HCT116 (cell line): ENCODE measurements around the gene CIZ1. TPM values are rescaled to one million over a fixed set of nuclear protein-coding genes. Genes with fewer than 3 reads are reported as not detected.
"Not testable (repeated sequence)": the region's sequence is repeated elsewhere in the genome, so short reads cannot be mapped to it uniquely, and the experiment has no call there.

Experiments used
- ATAC-seq: fragments of 200-7000 bp; cut with Tn5 transposase; 2 replicates; pipeline ENCODE4 v1.9.1; 2020; ENCODE audit warnings: mild to moderate bottlenecking, moderate library complexity
- BruUV-seq: library from RNA; stranded (reverse); fragments of 400-500 nt; replicated peaks from 2 replicates; lab custom pipeline; 2021; lab: Mats Ljungman, UMichigan
- CTCF ChIA-PET: fragments of 300-600 bp; sonication (Branson Sonifier 250); formaldehyde crosslinking; loops from one replicate; lab custom pipeline; 2021; ENCODE audit warnings: antibody characterized with exemption; lab: Charles Lee
- POLR2A ChIA-PET: fragments of 300-600, 350-600 bp; sonication (Branson Sonifier 250); formaldehyde crosslinking; loops from one replicate; lab custom pipeline; 2021; ENCODE audit warnings: antibody characterized with exemption; lab: Charles Lee
- RAD21 ChIA-PET, 2 experiments: fragments of 300-600 bp; sonication (Branson Sonifier 250); formaldehyde crosslinking; loops; one replicate each; lab custom pipeline; 2023; ENCODE audit warnings: low total read pairs in 2 of 2; ENCODE audit not compliant: uncharacterized antibody in 2 of 2, unreplicated experiment in 2 of 2, low non-redundant PET in 1 of 2; lab: Charles Lee
- DNase-seq: peaks from one replicate; pipeline ENCODE4 v3.0.0-alpha.2; 2010; ENCODE audit warnings: low read depth, low spot score
- H2AFZ ChIP-seq: fragments of 200-600 bp; shearing (Covaris generic), sonication (generic); 2 replicates; pipeline ENCODE4 v1.6.1; 2017; ENCODE audit warnings: low read depth, mixed run types, mixed read lengths, antibody characterized with exemption, low read length; ENCODE audit not compliant: poor library complexity, severe bottlenecking
- H3K27ac ChIP-seq: 2 replicates; pipeline ENCODE4 v1.5.1; 2012; ENCODE audit warnings: low read depth, low read length
- H3K27me3 ChIP-seq: fragments of 200-600 bp; sonication (generic); 2 replicates; pipeline ENCODE4 v1.6.1; 2016; ENCODE audit warnings: mixed run types, low read length, mixed read lengths; ENCODE audit not compliant: insufficient read depth
- H3K36me3 ChIP-seq, 2 experiments: fragments of 200-500 bp in 1 of 2; fragments of 200-600 bp in 1 of 2; sonication (Bioruptor generic) in 1 of 2; sonication (generic) in 1 of 2; 2 replicates each; pipeline versions ENCODE4 v1.5.1 to v1.6.1; 2014 to 2016; ENCODE audit warnings: low read length in 2 of 2, inconsistent platforms in 1 of 2, mixed read lengths in 1 of 2, mixed run types in 1 of 2; ENCODE audit not compliant: insufficient read depth in 2 of 2, control insufficient read depth in 1 of 2
- H3K4me1 ChIP-seq, 2 experiments: fragments of 200-600 bp in 1 of 2; sonication (generic) in 1 of 2; 2 replicates each; pipeline versions ENCODE4 v1.5.1 to v1.6.1; 2012 to 2017; ENCODE audit warnings: low read length in 2 of 2, inconsistent platforms in 1 of 2, mild to moderate bottlenecking in 1 of 2, mixed read lengths in 1 of 2, mixed run types in 1 of 2, moderate library complexity in 1 of 2; ENCODE audit not compliant: insufficient read depth in 2 of 2, control insufficient read depth in 1 of 2
- H3K4me2 ChIP-seq: fragments of 200-600 bp; sonication (generic); 2 replicates; pipeline ENCODE4 v1.6.1; 2017; ENCODE audit warnings: mixed run types, low read length, mixed read lengths
- H3K4me3 ChIP-seq, 2 experiments: fragments of 200-600 bp in 1 of 2; sonication (generic) in 1 of 2; replicated peaks in 1 of 2; 2 replicates each; pipeline ENCODE4 v1.5.1; 2011 to 2016; ENCODE audit warnings: low read length in 2 of 2, control low read depth in 1 of 2, low read depth in 1 of 2, mild to moderate bottlenecking in 1 of 2, mixed read lengths in 1 of 2, mixed run types in 1 of 2
- H3K79me2 ChIP-seq: fragments of 200-600 bp; sonication (generic); 2 replicates; pipeline ENCODE4 v1.6.1; 2017; ENCODE audit warnings: mild to moderate bottlenecking, mixed run types, low read length, moderate library complexity, mixed read lengths; ENCODE audit not compliant: insufficient read depth
- H3K9ac ChIP-seq: fragments of 200-600 bp; sonication (generic); 2 replicates; pipeline ENCODE4 v1.6.1; 2016; ENCODE audit warnings: low read length, mixed read lengths
- H3K9me2 ChIP-seq: fragments of 200-600 bp; sonication (generic), shearing (Covaris generic); 2 replicates; pipeline ENCODE4 v1.6.1; 2017; ENCODE audit warnings: mixed run types, mild to moderate bottlenecking, moderate library complexity; ENCODE audit not compliant: insufficient read depth
- H3K9me3 ChIP-seq, 2 experiments: fragments of 200-500 bp in 1 of 2; fragments of 200-600 bp in 1 of 2; sonication (Bioruptor generic) in 1 of 2; sonication (generic) in 1 of 2; 2 replicates each; pipeline ENCODE4 v1.6.1; 2014 to 2017; ENCODE audit warnings: low read length in 2 of 2, mixed read lengths in 2 of 2, inconsistent platforms in 1 of 2, low read depth in 1 of 2, mild to moderate bottlenecking in 1 of 2, mixed run types in 1 of 2, moderate library complexity in 1 of 2; ENCODE audit not compliant: control insufficient read depth in 1 of 2, insufficient read depth in 1 of 2
- H4K20me1 ChIP-seq: fragments of 200-600 bp; sonication (generic), shearing (Covaris generic); 2 replicates; pipeline ENCODE4 v1.6.1; 2017; ENCODE audit warnings: mixed run types, mild to moderate bottlenecking, moderate library complexity; ENCODE audit not compliant: insufficient read depth
- intact Hi-C: fragments of 100-400 bp; cut with micrococcal nuclease; formaldehyde crosslinking; loops from 2 replicates; pipeline ENCODE4 v1.10.0; 2022
- total RNA-seq: library from RNA; stranded (reverse); gene quantifications from one replicate; pipeline ENCODE4 v1.2.1, GENCODE V29; 2021; ENCODE audit not compliant: unreplicated experiment
- TF ChIP-seq, protein P1 (sequence below), 3 experiments: fragments of 200-600 bp in 1 of 3; sonication (generic) in 1 of 3; IDR thresholded peaks in 2 of 3; conservative IDR thresholded peaks in 1 of 3; 2 replicates each; pipeline ENCODE4 v1.5.1; 2012 to 2017; ENCODE audit warnings: low read depth in 2 of 3, low read length in 2 of 3, antibody characterized with exemption in 1 of 3, borderline replicate concordance in 1 of 3, control low read depth in 1 of 3, mild to moderate bottlenecking in 1 of 3, mixed read lengths in 1 of 3, mixed run types in 1 of 3, moderate library complexity in 1 of 3; ENCODE audit not compliant: insufficient read depth in 1 of 3

The CIZ1 gene
- total RNA-seq, 1 experiment from 2014 or later, result 144 TPM

DNA sequence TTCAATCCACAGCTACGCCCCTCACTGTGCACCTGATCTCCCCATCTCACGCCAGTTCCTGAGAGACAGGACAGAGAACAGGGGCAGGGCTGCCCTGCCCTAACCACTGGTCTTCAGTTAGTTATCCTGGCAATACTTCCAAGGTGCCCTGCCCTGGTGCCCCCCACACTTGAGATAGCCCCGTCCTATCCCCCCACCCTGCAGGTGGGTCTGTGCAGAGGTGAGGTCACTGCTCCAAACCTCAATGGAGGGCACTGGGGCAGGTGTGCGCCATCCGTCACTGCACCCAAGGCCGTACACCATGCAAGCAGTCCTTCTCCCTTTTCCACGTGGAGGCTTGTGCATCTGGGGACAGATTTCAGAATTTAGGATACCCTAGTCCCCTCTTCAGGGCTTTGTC, 60.7 kb downstream of the CIZ1 start:
- BruUV-seq, H3K27ac ChIP-seq, RAD21 ChIA-PET, H3K27me3 ChIP-seq, POLR2A ChIA-PET, H4K20me1 ChIP-seq, H3K36me3 ChIP-seq, ATAC-seq, H3K9me2 ChIP-seq, H3K9ac ChIP-seq, H2AFZ ChIP-seq, intact Hi-C loops, DNase-seq, CTCF ChIA-PET, H3K4me2 ChIP-seq, H3K4me3 ChIP-seq, H3K9me3 ChIP-seq: not testable (repeated sequence)
- H3K4me1 ChIP-seq, result peaks cover 7 to 20% of the 10 kb centered on the region in 2 experiments
- H3K79me2 ChIP-seq, result peaks cover 19% of the 10 kb centered on the region

DNA sequence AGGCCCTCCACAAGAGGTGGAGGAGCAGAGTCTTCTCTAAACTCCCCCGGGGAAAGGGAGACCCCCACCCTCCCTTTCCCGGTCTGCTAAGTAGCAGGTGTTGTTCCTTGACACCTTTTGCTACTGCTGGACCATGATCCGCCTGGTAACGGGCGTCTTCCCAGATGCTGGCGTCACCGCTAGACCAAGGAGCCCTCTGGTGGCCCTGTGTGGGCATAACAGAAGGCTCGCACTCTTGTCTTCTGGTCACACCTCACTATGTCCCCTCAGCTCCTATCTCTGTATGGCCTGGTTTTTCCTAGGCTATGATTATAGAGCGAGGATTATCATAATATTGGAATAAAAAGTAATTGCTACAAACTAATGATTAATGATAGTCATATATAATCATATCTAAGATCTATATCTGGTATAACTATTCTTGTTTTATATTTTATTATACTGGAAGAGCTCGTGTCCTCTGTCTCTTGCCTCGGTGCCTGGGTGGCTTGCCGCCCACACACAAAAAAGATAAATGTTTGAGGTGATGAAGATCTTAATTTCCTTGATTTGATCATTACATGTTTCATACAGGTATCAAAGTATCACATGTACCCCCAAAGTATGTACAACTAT, 61.3 kb downstream of the CIZ1 start:
- CTCF ChIA-PET, POLR2A ChIA-PET, H3K27me3 ChIP-seq, H3K27ac ChIP-seq, H3K4me3 ChIP-seq, ATAC-seq, BruUV-seq, H3K9ac ChIP-seq, H3K4me2 ChIP-seq, RAD21 ChIA-PET, H3K9me2 ChIP-seq, H3K36me3 ChIP-seq, H2AFZ ChIP-seq, H3K9me3 ChIP-seq, intact Hi-C loops, H4K20me1 ChIP-seq, DNase-seq: not testable (repeated sequence)
- H3K4me1 ChIP-seq, result peaks cover 9 to 26% of the 10 kb centered on the region in 2 experiments
- TF ChIP-seq, protein P1, sequence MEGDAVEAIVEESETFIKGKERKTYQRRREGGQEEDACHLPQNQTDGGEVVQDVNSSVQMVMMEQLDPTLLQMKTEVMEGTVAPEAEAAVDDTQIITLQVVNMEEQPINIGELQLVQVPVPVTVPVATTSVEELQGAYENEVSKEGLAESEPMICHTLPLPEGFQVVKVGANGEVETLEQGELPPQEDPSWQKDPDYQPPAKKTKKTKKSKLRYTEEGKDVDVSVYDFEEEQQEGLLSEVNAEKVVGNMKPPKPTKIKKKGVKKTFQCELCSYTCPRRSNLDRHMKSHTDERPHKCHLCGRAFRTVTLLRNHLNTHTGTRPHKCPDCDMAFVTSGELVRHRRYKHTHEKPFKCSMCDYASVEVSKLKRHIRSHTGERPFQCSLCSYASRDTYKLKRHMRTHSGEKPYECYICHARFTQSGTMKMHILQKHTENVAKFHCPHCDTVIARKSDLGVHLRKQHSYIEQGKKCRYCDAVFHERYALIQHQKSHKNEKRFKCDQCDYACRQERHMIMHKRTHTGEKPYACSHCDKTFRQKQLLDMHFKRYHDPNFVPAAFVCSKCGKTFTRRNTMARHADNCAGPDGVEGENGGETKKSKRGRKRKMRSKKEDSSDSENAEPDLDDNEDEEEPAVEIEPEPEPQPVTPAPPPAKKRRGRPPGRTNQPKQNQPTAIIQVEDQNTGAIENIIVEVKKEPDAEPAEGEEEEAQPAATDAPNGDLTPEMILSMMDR (IDR thresholded peaks at IDR 0.05 in 2 of 3, conservative IDR thresholded peaks at IDR 0.05 in 1 of 3; ENCODE audit: borderline replicate concordance in 1 of 3, insufficient read depth in 1 of 3, low read depth in 2 of 3, low read length in 2 of 3), result 0 out of 6 replicates have a peak, but pooled peaks of 1 of the 3 experiments have one; percentile 10
- peaks cover 24% of the 10 kb centered on the region for H3K79me2 ChIP-seq
